ENCODE measurements around the gene KRT17.
"Not testable (repeated sequence)": the region's sequence is repeated elsewhere in the genome, so short reads cannot be mapped to it uniquely, and the experiment has no call there.

- not testable (repeated sequence) for TF ChIP-seq POLR2A (IDR thresholded peaks at IDR 0.05; ENCODE audit: low read length); GATA1 (IDR thresholded peaks at IDR 0.05; ENCODE audit: low read depth, low read length)
Measured at GRCh38 chr17:41576740-41577139, 47.6 kb downstream of the KRT17 start.

All from erythroblast (primary cell).